GM23338 (cell line): ENCODE data around the gene CCDC121.

Experiments used
- CREB1 ChIP-seq: fragments of 250-450 bp; sonication (Bioruptor Pico); IDR thresholded peaks from 2 replicates; pipeline ENCODE4 v1.5.0; 2020; ENCODE audit warnings: low read depth, mild to moderate bottlenecking, moderate library complexity
- EZH2 ChIP-seq: fragments of 200-600 bp; sonication (generic); IDR thresholded peaks from one replicate; pipeline ENCODE4 v1.8.0; 2017; ENCODE audit warnings: antibody characterized with exemption, mild to moderate bottlenecking, low read depth; ENCODE audit not compliant: unreplicated experiment
- EZH2phosphoT487 ChIP-seq: fragments of 200-600 bp; sonication (generic); IDR thresholded peaks from one replicate; pipeline ENCODE4 v1.8.1; 2018; ENCODE audit warnings: antibody characterized with exemption; ENCODE audit not compliant: unreplicated experiment
- JUNB ChIP-seq: IDR thresholded peaks from one replicate; pipeline ENCODE4 v1.6.1; 2016; ENCODE audit warnings: antibody characterized with exemption; ENCODE audit not compliant: unreplicated experiment
- POLR2AphosphoS5 ChIP-seq: IDR thresholded peaks from 2 replicates; pipeline ENCODE4 v1.6.1; 2016; ENCODE audit warnings: antibody characterized with exemption, low read depth
- REST ChIP-seq: IDR thresholded peaks from one replicate; pipeline ENCODE4 v1.6.1; 2018; ENCODE audit warnings: antibody characterized with exemption; ENCODE audit not compliant: unreplicated experiment
- ZNF114 ChIP-seq: fragments of 250-450 bp; sonication (Bioruptor Pico); IDR thresholded peaks from 2 replicates; pipeline ENCODE4 v1.5.0; 2020; ENCODE audit warnings: mild to moderate bottlenecking, moderate library complexity
- TF ChIP-seq, protein P1 (sequence below), 2 experiments: fragments of 200-600 bp in 1 of 2; sonication (generic) in 1 of 2; conservative IDR thresholded peaks; 2 replicates each; pipeline versions ENCODE4 v1.5.1 to v1.6.1; 2016 to 2017; ENCODE audit warnings: antibody characterized with exemption in 2 of 2, low read depth in 2 of 2, mild to moderate bottlenecking in 2 of 2, moderate library complexity in 1 of 2
- TF ChIP-seq, protein P2 (sequence below): IDR thresholded peaks from 2 replicates; pipeline ENCODE4 v1.6.1; 2016; ENCODE audit warnings: antibody characterized with exemption

- TF ChIP-seq, protein P1, sequence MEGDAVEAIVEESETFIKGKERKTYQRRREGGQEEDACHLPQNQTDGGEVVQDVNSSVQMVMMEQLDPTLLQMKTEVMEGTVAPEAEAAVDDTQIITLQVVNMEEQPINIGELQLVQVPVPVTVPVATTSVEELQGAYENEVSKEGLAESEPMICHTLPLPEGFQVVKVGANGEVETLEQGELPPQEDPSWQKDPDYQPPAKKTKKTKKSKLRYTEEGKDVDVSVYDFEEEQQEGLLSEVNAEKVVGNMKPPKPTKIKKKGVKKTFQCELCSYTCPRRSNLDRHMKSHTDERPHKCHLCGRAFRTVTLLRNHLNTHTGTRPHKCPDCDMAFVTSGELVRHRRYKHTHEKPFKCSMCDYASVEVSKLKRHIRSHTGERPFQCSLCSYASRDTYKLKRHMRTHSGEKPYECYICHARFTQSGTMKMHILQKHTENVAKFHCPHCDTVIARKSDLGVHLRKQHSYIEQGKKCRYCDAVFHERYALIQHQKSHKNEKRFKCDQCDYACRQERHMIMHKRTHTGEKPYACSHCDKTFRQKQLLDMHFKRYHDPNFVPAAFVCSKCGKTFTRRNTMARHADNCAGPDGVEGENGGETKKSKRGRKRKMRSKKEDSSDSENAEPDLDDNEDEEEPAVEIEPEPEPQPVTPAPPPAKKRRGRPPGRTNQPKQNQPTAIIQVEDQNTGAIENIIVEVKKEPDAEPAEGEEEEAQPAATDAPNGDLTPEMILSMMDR (conservative IDR thresholded peaks at IDR 0.05; ENCODE audit: low read depth in 2 of 2), result no peak
- TF ChIP-seq EZH2 (no peak), POLR2AphosphoS5 (peak; percentile 93), EZH2phosphoT487 (no peak), REST (no peak), ZNF114 (no peak), JUNB (no peak), CREB1 (CRISPR knock-in tag) (peak; percentile 74)
- TF ChIP-seq, protein P2, sequence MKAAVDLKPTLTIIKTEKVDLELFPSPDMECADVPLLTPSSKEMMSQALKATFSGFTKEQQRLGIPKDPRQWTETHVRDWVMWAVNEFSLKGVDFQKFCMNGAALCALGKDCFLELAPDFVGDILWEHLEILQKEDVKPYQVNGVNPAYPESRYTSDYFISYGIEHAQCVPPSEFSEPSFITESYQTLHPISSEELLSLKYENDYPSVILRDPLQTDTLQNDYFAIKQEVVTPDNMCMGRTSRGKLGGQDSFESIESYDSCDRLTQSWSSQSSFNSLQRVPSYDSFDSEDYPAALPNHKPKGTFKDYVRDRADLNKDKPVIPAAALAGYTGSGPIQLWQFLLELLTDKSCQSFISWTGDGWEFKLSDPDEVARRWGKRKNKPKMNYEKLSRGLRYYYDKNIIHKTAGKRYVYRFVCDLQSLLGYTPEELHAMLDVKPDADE, result peak; percentile 68; the same call in 1 of the 2 replicates
These were observed at the start of gene CCDC121, which contains the start of gene GPN1 for GRCh38 chr2:27628767-27629709.
